HG03575 (cell line): ENCODE data around the gene SCFD2.

Source experiments
- ATAC-seq: cut with Tn5 transposase; IDR thresholded peaks from one replicate; pipeline ENCODE4 v1.9.1; 2021; ENCODE audit not compliant: unreplicated experiment, insufficient number of reproducible peaks, low FRiP score; ENCODE audit errors: extremely low read depth

SCFD2 gene

GRCh38 chr4:53123819-53124218 lies 242.0 kb downstream of the SCFD2 start:
- no peak for ATAC-seq

DNA sequence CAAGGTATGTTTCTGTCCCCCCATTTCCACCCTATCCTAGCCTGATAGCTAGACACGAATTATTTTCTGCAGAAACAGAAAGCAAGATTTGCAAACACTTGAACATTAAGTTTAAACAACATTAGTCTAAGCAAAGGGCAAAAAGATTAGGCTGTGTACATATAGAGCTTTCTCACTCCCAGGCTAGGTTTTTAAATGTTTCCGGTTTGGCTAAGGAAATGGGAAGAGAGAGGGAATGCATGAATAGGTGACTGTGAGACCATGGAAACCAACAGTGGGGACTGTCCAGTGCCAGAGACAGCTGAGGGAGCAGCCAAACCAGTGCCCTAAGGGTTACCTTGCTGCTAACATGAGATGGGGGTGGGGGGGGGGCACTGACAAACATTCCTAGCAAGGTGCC lies 242.7 kb downstream of the SCFD2 start:
- ATAC-seq = no peak

GRCh38 chr4:53122280-53123116 lies 243.4 kb downstream of the SCFD2 start:
- no peak for ATAC-seq

DNA sequence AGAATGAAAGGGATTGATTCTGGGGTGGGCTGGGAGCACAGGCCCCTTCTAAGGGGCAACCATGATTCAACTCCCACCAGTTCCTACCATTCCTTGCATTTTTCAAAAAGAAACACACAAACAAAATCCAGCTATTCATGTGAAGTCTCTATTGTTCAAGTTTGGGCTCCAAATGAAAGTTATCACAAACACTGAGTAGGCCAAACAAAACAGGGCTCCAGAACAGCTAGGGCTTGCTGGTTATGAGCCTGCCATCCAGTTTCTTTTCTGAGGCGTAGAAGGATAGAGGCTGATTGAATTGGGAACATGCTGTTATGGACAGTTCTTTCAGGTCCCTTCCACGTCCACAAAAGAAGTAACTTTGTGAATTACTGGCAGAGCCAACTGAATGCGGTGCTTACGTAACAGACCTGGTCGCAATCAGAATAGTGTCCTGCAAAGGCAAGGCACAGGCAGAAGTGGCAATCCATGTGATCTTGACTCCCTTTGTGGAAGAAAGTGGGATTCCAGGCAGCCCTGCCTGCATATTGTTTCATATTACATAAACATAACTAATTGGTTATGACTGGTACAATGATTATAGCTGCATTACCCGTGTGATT lies 244.5 kb downstream of the SCFD2 start:
- ATAC-seq = no peak

- no peak for ATAC-seq
Observed at GRCh38 chr4:53120778-53121177, 245.1 kb downstream of the SCFD2 start.

GRCh38 chr4:53119680-53120079 lies 246.2 kb downstream of the SCFD2 start:
- no peak for ATAC-seq

DNA sequence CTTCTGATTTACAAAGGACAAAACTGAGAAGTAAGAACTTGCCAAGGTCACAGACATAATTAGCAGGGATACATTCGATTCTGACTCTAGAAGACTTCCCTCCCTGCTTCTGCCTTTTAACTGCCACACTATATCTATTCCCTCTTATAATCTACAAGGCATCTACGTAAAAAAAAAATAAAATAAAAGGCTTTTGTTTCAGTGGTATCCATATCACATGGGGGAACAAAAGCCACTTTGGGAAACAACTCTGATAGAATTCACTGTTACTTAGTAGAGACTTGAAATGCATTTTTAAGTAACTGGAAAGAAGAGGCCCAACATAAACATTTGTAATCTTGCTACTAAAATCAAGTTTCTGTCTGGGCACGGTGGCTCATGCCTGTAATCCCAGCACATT lies 247.2 kb downstream of the SCFD2 start:
- no peak for ATAC-seq

- ATAC-seq = no peak
Observed at GRCh38 chr4:53116954-53117353, 248.9 kb downstream of the SCFD2 start.

- ATAC-seq = no peak
Observed at GRCh38 chr4:53113431-53114225, 252.2 kb downstream of the SCFD2 start.

DNA sequence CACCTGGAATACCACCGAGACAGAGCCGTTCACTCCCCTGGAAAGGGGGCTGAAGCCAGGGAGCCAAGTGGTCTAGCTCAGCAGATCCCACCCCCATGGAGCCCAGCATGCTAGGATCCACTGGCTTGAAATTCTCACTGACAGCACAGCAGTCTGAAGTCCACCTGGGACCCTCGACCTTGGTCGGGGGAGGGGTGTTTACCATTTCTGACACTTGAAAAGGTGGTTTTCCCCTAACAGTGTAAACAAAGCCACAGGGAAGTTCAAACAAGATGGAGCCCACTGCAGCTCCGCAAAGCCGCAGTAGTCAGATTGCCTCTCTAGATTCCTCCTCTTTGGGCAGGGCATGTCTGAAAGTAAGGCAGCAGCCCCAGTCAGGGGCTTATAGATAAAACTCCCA lies 260.5 kb downstream of the SCFD2 start:
- no peak for ATAC-seq

DNA sequence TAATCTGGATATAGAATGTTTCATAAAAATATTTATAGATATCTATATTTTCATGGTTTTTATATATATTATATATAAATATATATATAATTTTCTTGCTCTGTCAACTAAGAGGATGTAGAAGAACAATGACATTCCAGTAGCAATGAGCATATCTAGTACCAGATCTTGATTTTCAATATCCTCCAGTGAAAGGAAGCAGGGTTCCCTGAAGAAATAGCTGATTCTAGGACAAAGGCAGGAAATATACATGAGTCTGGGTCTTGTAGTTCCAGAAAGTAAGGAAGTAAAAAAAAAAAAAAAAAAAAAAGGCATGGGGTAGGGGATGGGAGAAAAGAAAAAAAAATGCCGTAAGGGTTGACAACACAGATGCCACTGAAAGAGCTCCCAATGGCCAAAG lies 262.4 kb downstream of the SCFD2 start:
- no peak for ATAC-seq

DNA sequence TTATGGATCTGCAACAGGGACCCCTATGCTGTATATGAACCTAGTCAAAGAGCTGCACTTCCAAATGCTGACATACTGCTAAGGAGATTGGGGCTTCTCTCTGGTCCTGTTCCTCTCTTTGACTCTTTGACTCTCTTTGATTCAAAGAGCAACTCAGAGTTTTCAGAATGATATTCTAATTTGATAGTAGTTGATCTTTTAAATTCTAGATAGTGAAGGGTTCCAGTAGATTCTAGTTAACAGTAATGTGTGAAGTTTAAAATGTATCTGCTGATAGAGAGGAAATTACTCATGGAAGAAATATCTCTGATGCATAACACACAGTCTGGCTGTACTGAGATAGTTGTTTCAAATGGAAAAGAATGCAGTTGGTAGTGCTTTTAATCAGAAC lies 264.7 kb downstream of the SCFD2 start:
- ATAC-seq = no peak

DNA sequence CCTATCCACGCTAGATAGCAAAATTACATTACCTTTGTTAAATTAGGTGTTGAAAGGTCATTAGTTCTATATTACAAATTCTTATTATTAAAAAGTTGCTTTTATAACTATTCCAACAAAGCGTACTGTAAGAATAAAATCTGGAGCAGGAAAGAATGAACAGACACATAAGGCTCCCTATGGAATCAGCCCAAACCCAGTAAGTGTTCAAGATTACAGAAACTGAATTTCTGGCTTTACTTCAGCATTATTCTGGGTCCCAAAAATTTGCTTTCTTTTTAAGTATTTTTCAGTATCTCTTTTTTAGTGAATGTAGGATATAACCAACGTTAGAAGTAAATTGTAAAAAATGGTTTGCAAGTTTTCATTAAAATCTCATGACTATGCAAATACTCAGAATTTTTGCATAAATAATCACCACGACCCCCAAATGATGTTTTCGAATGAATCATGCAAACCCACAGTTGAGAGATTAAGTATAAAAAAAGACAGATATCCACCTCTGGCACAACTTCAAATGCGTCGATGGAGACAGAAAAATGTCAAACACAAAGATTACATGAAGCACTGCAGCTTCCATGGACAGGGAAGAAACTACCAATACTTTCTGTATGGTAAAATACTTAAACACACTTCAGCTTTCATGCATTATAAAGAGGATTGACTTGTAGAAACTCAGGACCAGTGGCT lies 265.2 kb downstream of the SCFD2 start:
- ATAC-seq = no peak

GRCh38 chr4:53098681-53099121 lies 267.2 kb downstream of the SCFD2 start:
- ATAC-seq = no peak

- ATAC-seq = no peak
Observed at GRCh38 chr4:53094040-53094439, 271.8 kb downstream of the SCFD2 start.

- no peak for ATAC-seq
Observed at GRCh38 chr4:53089936-53090729, 275.7 kb downstream of the SCFD2 start.

DNA sequence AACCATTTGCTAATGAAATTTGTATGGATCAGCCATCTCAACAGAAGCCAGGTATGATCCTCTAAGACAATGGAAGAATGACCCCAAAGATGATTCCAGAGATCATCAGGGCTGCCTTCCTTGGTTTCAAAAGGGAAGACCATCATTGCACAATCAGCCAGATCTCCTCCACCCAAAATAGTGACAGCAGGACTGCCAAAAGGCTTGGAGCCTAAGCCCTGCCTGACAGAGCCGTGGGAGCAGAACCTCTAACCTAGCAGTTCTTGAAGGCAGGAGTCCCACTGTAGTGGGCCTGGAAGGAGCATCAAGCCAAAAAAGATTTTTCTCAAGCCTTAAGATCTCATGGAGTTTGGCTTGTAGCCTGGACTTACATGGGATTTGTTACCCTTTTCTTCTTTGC lies 277.7 kb downstream of the SCFD2 start:
- no peak for ATAC-seq

DNA sequence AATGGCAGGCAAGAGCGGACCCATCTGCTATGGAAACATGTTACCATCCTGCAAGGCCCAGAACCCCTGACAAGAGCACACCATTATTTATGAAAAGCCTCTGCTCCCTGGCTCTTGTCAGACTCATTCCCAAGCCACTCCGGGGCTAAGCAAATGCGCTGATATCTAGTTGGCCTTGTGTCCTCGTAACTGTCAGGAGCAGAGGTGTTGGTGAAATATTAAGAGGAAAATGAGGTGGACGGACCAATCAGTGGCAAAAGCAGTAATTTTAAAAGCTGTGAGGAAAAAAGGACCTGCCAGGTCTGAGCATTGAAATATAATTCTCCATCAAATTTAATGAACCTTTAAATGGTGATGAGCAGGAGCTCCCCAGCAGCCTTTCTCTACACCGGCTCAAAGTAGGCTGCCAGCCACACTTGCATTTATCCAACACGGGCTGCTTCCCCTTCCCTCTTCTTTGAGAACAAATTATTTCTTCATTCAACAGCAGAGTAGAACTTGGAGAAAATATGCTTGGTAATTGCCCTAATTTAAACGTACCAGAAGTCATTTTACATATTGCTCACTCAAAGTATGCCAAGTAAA lies 289.4 kb downstream of the SCFD2 start:
- no peak for ATAC-seq
